ENCODE measurements around the gene HLA-DRB1.
"Not testable (repeated sequence)": the region's sequence is repeated elsewhere in the genome, so short reads cannot be mapped to it uniquely, and the experiment has no call there.

HLA-DRB1 gene

DNA sequence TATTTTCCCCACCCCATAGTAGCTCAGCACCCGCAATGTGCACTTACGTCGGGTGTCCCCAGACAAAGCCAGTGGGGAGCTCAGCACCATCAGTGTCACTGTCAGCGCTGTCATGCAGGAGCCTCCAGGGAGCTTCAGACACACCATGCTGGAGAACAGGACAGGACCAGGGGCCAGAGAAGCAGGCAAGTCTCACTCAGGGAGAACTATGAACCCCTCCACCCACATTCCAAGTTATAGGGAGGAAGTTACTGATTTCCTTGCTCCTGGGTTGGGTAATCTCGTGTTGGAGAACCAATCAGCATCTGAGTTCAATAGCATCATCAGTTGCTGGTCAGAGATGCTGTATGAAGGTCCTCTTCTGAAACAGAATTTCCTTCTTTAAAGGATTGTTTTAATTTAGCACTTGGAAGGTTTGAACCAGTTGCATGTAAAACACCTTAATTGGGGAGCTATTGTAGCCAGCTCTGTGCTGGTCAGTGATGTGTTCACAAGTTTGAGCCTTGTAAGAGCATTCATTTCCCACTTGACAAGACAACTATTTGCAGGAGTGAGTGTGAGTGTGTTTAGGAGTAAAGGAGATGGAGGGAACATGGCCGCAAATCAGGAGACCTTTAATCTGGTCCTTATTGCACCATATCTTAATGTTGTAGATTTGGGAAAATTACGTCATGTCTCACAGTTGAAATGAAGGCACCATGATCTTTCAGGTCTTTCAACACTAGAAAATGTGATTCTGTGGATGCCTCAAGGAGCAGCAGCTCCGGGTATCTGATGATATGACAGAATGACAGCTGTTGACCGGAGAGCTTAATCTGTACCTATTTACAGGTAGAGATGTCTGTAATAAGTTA is at the start of gene HLA-DRB1:
Gene HLA-DRB1 (minus strand): TSS at position 253 of the 854 bp plus-strand sequence. CDS start 106 bp downstream, at position 147.
- peak in 1 of 2 donors; percentile 0 for DNase-seq (ENCODE audit: low read depth in 2 of 2)

DNA sequence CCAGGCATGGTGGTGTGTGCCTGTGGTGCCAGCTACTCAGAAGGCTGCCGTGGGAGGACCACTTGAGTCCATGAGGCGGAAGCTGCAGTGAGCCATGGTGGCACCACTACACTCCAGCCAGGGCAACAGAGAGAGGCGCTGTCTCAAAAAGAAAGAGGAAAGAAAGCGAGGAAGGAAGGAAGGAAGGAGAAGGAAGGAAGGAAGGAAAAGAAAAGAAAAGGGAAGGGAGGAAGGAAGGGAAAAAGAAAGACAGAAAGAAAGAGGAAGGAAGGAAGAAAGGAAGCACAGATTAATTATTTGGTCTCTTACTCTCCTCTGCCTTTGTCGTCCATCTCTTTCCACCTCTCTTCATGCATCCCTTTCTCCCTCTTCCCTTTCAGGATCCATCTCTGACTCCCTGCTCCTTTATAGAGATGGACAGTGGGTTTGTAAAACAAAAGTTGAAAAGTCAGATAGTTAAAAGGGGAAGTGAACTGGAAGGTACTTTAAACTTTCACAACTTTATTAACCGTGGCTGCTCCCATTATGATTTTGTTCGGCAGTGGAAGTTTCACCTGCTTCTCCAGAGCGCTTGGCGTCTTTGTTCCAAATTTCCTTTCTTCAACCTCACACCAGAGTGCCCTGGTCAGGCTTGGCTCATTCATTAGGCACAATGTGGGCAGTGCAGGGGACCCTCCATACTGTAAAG is 49.0 kb upstream of the HLA-DRB1 start:
- DNase-seq (ENCODE audit: low read depth in 2 of 2): no peak

DNA sequence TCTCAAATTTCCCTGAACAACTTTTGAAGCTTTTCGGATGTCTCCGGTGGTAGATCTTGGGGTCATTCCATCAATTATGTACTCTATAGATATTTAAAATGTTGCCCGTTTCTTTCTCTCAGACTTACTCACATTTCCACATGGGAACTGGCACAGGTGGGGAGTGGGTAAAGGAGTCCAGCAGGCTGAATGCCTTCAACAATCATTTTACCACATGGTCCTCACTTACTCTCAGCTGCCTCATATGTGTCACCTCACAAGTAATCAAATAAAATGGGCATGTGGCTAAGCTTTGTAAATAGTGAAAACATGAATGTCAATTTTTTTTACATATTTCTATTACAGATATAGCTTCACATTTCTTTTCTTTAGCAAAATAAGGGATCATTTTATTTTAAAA is 48.2 kb upstream of the HLA-DRB1 start:
- no peak for DNase-seq (ENCODE audit: low read depth in 2 of 2)

DNA sequence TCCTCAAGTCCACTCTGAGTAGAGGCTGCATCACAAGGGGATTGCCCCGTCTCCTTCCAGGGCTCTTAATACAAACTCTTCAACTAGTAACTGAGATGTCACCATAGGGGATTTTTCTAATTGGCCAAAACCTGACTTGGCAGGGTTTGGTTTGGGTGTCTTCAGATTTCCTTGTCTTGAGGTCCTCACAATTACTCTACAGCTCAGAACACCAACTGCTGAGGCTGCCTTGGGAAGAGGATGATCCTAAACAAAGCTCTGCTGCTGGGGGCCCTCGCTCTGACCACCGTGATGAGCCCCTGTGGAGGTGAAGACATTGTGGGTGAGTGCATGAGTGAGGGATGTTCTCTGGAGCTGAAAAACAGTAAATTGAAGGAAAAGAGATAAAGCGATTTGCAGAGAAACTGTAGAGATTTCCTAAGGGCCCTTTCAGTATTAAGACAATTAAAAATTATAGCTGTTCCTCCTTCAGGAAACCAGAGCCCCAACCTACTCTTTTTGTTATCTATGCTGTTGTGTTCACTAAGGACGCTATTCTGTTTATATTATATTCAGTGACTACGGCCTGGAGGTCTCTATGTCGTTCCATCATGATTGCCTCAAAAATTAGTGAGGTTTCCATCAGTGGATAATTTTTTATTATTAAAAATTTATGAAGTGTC is 47.7 kb upstream of the HLA-DRB1 start, which contains the start of gene HLA-DQA1:
Gene HLA-DQA1 (plus strand): TSS at position 188 of the 662 bp plus-strand sequence. CDS start 53 bp downstream, at position 241.
- DNase-seq (ENCODE audit: low read depth in 2 of 2): no peak

DNA sequence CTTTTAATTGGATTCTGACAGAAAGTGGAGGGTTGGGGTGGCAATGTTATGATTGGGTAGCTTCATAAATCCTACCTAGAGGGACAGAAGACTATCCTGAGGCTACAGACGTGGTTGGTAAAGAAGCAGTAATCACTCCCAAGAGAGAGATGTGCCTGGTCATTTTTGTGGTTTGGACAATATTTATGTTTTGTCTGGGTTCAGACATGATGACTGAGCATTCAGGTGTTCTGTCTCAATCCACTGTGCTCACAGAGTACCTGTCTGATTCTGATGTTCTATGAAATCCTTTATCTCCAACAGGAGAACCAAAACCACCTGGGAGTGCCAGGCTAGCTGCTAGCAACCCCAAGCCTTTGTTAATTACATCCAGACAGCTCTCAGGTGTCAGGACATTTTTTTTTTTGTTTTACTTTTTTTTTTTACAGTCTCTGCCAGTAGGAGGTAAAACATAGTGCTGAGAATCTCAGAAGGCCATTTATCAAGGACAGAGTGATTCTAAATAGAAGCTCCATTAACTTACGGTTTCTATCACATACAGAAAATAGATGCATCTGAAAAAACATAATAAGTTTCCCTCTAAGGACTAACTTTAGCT is 46.0 kb upstream of the HLA-DRB1 start:
- DNase-seq (ENCODE audit: low read depth in 2 of 2): no peak

DNA sequence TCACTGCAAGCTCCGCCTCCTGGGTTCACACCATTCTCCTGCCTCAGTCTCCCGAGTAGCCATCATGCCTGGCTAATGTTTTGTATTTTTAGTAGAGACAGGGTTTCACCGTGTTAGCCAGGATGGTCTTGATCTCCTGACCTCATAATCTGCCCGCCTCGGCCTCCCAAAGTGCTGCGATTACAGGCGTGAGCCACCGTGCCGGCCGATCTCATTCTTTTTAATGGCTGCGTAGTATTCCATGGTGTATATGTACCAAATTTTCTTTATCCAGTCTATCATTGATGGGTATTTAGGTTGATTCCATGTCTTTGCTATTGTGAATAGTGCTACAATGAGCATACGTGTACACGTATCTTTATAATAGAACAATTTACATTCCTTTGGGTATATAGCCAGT is 40.1 kb upstream of the HLA-DRB1 start:
- not testable (repeated sequence) for DNase-seq (ENCODE audit: low read depth in 2 of 2)

DNA sequence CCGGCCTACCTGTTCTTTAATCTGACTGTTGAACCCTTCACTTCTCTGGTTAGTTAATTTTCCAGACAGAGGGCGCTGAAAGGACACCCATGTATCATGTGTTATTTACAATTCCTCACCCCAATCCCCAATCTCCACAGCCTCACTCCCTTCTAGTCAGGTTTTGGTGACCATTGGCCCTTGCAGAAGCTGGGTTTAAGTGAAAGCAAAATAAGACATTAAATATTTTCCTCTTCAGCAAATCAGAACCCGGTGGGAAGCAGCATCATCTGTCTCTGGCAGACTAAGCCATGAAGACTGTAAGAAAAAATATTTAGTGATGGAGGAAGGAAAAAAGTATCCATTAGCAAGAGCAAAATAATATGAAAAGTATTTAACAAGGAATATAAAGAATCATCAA is 38.2 kb upstream of the HLA-DRB1 start:
- no peak for DNase-seq (ENCODE audit: low read depth in 2 of 2)

DNA sequence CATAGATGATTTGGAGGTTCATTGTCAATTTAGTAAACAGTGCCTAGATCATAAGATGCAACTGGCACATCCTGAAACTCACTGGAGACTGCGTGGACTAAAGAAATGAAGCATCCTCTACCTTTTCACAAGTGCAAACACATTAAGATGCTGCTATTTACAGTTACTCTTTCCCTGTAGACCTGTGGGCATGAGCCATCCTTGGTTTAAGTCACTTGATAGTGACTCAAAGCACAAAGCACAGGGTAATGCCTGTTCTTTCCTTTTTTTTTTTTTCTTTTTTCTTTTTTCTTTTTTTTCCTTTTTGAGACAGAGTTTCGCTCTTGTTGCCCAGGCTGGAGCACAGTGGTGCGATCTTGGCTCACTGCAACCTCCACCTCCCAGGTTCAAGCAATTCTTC is 37.6 kb upstream of the HLA-DRB1 start:
- DNase-seq (ENCODE audit: low read depth in 2 of 2): no peak

DNA sequence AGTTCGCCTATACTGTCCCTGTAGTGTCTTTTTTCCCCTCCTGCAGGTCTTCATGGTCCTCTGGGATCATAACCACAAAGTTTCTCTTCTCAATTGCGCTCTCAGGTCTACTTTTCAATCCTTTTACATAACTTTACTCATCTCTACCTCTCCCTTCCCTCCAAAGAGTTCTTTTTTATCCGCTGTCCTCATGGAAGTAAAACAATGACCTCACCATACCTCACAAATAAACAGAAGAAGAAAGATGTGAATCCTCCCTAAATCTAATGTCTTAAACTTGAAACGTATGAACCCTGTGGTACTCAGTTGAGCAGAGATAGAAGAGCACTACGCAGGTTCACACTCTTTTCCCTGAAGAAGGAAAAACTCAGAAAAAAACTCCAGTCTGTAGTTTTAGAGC is 35.5 kb upstream of the HLA-DRB1 start:
- no peak for DNase-seq (ENCODE audit: low read depth in 2 of 2)

DNA sequence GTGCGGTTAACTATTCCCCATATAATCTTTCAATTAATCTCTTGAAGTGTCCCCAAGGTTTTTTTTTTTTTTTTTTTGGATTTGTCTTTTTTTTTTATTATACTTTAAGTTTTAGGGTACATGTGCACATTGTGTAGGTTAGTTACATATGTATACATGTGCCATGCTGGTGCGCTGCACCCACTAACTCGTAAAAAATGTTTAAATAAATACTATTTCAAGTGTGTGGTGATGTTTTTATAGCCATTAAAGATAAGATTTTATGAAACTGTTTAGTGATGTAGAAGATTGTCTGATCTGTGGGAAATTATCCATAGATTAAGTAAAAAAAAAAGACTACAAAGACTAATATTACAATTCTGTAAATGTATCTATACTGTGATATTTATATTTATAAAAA is 34.9 kb upstream of the HLA-DRB1 start:
- DNase-seq (ENCODE audit: low read depth in 2 of 2): no peak

DNA sequence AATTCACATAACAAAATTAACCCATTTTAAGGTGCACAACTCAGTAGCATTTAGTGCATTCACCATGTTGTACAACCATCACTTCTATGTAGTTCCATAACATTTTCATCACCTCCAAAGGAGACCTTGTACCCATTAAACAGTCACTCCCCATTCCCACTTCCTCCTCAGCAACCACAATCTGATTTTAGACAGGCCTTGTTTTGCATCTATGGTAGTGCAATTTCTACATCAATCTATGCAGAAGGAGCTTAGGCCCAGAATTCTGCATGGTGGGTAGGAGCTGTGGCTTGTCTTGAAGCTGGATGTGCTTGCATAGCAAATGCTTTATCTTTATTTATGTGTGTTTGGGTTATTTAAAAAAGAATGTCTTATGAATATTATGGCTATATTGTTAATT is 34.0 kb upstream of the HLA-DRB1 start:
- DNase-seq (ENCODE audit: low read depth in 2 of 2): no peak

DNA sequence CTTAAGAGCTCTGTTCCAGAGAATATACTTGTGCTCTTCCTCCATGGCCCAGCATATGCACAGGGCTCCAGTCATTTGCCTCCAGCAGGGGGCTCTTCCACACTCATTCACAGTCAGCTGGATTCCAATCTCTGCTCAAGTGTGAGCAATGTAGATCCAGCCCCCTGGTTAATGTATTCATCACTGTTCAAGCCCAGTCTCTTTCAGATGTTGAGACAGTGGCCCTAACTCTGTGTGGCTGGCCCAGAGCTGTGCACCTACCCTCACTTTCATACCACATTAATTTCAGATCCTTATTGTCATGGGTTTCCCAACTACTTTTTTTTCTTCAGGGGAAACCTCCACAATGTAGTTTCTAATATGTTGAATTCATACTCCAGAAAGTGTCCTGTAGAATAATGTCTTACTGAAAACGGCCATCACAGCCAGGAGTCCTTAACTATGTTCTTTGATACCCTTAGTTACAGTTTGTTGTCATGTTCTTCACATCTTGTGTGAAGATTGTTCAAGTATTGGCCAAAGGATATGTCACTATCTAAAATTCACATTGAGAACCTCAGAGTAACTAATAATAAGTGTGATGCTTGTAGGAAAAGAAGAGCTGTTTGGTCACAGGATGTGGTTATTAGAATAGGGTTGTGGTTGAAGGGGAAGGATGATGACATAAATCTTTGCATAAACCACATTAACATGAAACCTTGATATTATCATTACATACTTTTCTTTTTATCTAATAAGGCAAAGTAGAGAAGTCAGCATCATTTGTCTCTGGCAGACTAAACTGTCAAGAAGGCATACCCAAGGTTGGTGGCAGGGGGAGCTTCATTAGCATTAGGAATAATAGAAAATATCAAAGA is 33.1 kb upstream of the HLA-DRB1 start:
- DNase-seq (ENCODE audit: low read depth in 2 of 2): peak in 1 of 2 donors; percentile 10

DNA sequence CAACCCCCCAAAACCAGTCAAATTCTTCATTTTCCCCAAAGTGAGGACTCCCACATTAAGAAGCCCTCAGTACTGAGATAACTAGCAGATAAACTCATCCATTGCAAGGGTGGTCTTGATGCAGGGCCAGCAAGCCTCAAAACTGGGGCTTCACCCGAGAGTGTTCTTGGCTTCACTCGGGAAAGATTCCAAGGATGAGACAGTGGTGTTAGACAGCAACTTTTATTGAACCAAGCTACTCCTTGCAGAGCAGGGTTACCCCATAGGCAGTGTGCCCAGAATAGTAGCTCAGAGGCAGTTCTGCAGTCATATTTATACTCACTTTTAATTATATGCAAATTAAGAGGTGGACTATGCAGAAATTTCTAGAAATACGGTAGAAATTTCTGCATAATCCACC is 31.7 kb upstream of the HLA-DRB1 start:
- no peak for DNase-seq (ENCODE audit: low read depth in 2 of 2)

DNA sequence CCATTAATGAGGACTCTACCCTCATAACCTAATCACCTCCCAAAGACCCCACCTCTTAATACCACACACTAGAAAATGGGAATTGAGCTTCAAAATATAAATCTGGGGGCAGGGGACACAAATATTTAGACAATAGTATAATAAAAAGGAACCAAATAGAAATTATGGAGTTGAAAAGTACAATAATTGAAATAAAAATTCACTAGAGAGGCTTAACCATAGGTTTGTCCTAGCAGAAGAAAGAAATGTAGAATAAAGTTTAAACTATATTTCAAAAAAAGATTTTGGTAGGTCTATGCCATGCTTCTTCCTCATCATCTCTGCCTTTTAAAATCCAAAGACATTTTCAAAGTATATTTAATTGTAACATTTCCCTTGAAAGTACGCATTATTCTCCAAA is 28.1 kb upstream of the HLA-DRB1 start:
- no peak for DNase-seq (ENCODE audit: low read depth in 2 of 2)

DNA sequence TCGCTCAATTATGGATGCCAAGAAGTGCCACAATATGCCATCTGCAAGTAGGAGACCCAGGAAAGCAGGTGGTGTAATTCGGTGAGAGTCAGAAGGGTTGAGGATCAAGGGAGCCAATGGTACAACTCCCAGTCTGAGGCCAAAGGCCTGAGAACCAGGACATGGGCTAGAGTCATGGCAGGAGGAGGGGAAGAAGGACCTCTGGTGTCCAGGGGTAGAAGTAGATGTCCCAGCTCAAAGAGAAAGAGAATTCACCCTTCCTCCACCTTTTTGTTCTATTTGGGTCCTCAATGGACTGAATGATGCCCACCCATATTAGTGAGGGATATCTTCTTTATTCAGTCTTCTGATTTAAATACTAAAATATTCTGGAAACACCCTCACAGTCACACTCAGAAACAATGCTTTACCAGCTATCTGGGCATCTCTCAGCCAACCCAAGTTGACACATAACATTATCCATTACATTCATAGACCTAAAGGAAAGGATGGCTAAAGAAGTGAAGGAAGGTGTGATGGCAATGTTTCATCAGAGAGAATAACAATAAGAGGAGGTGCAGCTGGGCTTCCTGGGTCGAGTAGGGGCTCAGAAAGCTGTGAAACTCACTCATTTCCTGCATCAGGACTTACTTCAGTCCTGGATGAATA is 26.4 kb upstream of the HLA-DRB1 start:
- DNase-seq (ENCODE audit: low read depth in 2 of 2): no peak

DNA sequence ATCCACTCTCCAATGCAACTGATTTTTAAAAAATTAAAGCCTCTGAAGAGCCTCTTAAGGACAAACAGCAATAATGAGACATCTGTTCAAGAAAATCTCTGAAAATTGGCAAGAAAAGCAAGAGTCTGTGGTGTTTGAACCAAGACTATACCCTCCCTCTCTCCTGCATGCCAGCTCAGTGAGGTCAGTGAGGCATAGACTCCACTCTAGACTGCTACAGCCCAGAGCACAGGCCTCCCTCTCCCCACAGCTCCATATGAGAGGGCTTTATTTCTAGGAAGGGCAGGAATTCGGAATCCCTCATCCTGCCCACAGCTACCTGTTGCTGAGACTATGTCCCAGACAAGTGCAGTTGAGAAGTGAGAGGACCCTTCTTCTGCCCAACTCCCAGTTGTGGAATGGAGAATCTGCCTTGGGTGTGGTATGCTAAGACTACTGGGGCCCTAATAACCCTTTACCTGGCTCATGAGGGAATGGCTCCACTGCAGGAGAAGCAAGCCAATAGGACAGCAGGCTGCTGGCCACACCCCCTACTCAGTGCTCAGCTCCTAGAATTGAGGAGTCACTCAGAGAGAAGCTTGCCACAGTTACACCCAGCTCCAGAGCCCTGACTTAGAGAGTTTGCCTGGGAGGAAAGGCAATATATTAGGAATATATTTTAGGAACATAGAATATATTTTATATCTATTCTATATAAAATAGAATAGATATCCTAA is 24.9 kb upstream of the HLA-DRB1 start:
- DNase-seq (ENCODE audit: low read depth in 2 of 2): no peak

DNA sequence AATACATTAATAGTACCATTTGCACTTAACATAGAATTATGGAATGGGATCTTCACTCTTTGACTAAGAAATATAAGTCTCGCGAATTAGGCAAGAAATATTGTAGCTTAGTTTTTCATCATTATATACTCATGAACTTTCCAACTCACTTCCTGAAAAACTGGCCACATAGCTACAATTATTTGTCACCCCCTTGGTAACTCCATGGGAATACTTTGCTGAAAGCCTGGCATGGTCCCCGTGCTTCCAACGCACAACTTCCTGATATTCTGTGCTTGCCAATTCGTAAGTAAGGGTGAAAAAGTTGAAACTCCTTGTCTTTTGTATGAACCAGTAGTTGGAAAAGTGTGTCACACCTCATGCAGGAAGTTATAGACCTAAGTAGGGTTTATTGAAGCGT is 23.8 kb upstream of the HLA-DRB1 start:
- no peak for DNase-seq (ENCODE audit: low read depth in 2 of 2)

DNA sequence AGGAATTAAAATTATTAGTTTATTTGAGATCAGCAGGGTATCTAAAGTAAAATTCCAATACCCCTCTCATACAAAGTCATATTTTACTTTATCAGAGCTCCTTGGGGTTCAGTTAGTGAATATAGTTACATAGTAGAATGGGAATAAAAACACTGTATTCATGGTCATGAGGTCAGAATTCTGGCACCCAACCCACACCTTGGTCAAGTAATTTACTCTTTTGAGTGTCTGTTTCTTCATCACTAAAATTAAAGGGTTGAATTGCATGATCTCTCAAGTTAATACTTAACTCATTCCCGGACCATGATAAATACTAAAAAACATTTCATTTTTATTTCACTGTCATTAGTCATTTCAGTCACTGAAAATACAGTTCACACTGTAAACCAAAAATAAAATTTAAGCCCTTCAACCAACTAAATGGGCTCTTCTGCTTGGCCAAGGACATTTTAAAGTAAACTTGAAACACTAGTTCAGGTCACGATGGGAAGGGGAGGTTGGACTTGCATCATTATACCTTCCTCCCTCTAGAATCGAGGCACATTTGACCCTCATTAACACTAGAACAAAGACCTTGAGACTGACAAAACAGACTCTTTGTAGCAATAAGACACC is 21.1 kb upstream of the HLA-DRB1 start:
- DNase-seq (ENCODE audit: low read depth in 2 of 2): no peak
